Parathyroid adenoma (tissue), 2 donors: ENCODE data around the gene C10orf71.

ENCODE experiments used
- H2AFZ ChIP-seq: fragments of 300-600 bp; sonication (generic); one replicate; pipeline ENCODE4 v1.7.0; 2017; ENCODE audit warnings: antibody characterized with exemption, mild to moderate bottlenecking
- H3K27ac ChIP-seq: fragments of 300-600 bp; sonication (generic); one replicate; pipeline ENCODE4 v1.7.0; 2017
- H3K27me3 ChIP-seq: fragments of 300-600 bp; sonication (generic); one replicate; pipeline ENCODE4 v1.7.0; 2017; ENCODE audit warnings: low read length; ENCODE audit not compliant: control insufficient read depth, insufficient read depth
- H3K36me3 ChIP-seq: fragments of 300-600 bp; sonication (generic); one replicate; pipeline ENCODE4 v1.7.0; 2017; ENCODE audit warnings: low read length; ENCODE audit not compliant: control insufficient read depth, insufficient read depth
- H3K4me1 ChIP-seq: fragments of 300-600 bp; sonication (generic); one replicate; pipeline ENCODE4 v1.7.0; 2017; ENCODE audit warnings: control low read depth
- H3K4me2 ChIP-seq: fragments of 300-600 bp; sonication (generic); one replicate; pipeline ENCODE4 v1.7.0; 2017; ENCODE audit warnings: low read length
- H3K4me3 ChIP-seq: fragments of 300-600 bp; sonication (generic); one replicate; pipeline ENCODE4 v1.7.0; 2017; ENCODE audit warnings: low read depth, low read length
- H3K79me2 ChIP-seq: fragments of 300-600 bp; sonication (generic); one replicate; pipeline ENCODE4 v1.7.0; 2017; ENCODE audit warnings: control low read depth
- H3K9ac ChIP-seq: fragments of 300-600 bp; sonication (generic); one replicate; pipeline ENCODE4 v1.7.0; 2017; ENCODE audit warnings: mild to moderate bottlenecking
- H3K9me3 ChIP-seq: fragments of 300-600 bp; sonication (generic); one replicate; pipeline ENCODE4 v1.7.0; 2017; ENCODE audit warnings: low read length; ENCODE audit not compliant: control insufficient read depth
- CTCF ChIP-seq: fragments of 300-600 bp; sonication (generic); IDR thresholded peaks from one replicate; pipeline ENCODE4 v1.7.0; 2017; ENCODE audit warnings: antibody characterized with exemption, mild to moderate bottlenecking
- donor health status: primary hyperparathyroidism.

The C10orf71 gene

GRCh38 chr10:49360271-49361177, 61.6 kb downstream of the C10orf71 start:
- TF ChIP-seq CTCF = no peak
- no peak overlapping the region for H3K4me2 ChIP-seq
- peak overlapping the region; percentile 65 for H2AFZ ChIP-seq
- no peaks in the 10 kb centered on the region for H3K36me3 ChIP-seq
- H3K4me3 ChIP-seq = no peak overlapping the region
- H3K9ac ChIP-seq = no peak overlapping the region
- H3K79me2 ChIP-seq = no peaks in the 10 kb centered on the region
- H3K27ac ChIP-seq = peak overlapping the region; percentile 6
- H3K9me3 ChIP-seq = no peaks in the 10 kb centered on the region
- H3K27me3 ChIP-seq = no peaks in the 10 kb centered on the region
- H3K4me1 ChIP-seq = peaks cover 12% of the 10 kb centered on the region

- Histone ChIP-seq H3K27ac (no peak overlapping the region), H3K4me1 (peaks cover 12% of the 10 kb centered on the region), H3K79me2 (no peaks in the 10 kb centered on the region), H3K4me3 (no peak overlapping the region), H3K27me3 (no peaks in the 10 kb centered on the region), H3K36me3 (no peaks in the 10 kb centered on the region), H3K4me2 (no peak overlapping the region), H3K9me3 (no peaks in the 10 kb centered on the region), H3K9ac (no peak overlapping the region), H2AFZ (no peak overlapping the region)
- no peak for TF ChIP-seq CTCF
Observed at GRCh38 chr10:49361178-49361554, 62.2 kb downstream of the C10orf71 start.

GRCh38 chr10:49361735-49362568, 63.0 kb downstream of the C10orf71 start:
- Histone ChIP-seq H3K27ac (no peak overlapping the region), H3K4me3 (no peak overlapping the region), H3K79me2 (no peaks in the 10 kb centered on the region), H3K9me3 (no peaks in the 10 kb centered on the region), H3K27me3 (no peaks in the 10 kb centered on the region), H2AFZ (no peak overlapping the region), H3K9ac (no peak overlapping the region), H3K4me2 (no peak overlapping the region), H3K36me3 (no peaks in the 10 kb centered on the region), H3K4me1 (peaks cover 12% of the 10 kb centered on the region)
- TF ChIP-seq CTCF = no peak

GRCh38 chr10:49362596-49363260, 63.8 kb downstream of the C10orf71 start:
- H3K36me3 ChIP-seq = no peaks in the 10 kb centered on the region
- peaks cover 12% of the 10 kb centered on the region for H3K4me1 ChIP-seq

More at GRCh38 chr10:49362596-49363260, 63.8 kb downstream of the C10orf71 start:
- TF ChIP-seq CTCF = no peak
- Histone ChIP-seq H3K9me3 (no peaks in the 10 kb centered on the region), H2AFZ (no peak overlapping the region), H3K27ac (no peak overlapping the region), H3K4me2 (no peak overlapping the region), H3K27me3 (no peaks in the 10 kb centered on the region), H3K9ac (no peak overlapping the region), H3K4me3 (no peak overlapping the region), H3K79me2 (no peaks in the 10 kb centered on the region)
